DMS53 treated with DMSO at 0.1 percent for 48 hours (cell line): ENCODE results near the gene NLRP1.

Experiments
- DNase-seq: peaks from one replicate; lab custom pipeline; 2025; ENCODE audit not compliant: unreplicated experiment; lab: John Stamatoyannopoulos, UW

The NLRP1 gene

DNA sequence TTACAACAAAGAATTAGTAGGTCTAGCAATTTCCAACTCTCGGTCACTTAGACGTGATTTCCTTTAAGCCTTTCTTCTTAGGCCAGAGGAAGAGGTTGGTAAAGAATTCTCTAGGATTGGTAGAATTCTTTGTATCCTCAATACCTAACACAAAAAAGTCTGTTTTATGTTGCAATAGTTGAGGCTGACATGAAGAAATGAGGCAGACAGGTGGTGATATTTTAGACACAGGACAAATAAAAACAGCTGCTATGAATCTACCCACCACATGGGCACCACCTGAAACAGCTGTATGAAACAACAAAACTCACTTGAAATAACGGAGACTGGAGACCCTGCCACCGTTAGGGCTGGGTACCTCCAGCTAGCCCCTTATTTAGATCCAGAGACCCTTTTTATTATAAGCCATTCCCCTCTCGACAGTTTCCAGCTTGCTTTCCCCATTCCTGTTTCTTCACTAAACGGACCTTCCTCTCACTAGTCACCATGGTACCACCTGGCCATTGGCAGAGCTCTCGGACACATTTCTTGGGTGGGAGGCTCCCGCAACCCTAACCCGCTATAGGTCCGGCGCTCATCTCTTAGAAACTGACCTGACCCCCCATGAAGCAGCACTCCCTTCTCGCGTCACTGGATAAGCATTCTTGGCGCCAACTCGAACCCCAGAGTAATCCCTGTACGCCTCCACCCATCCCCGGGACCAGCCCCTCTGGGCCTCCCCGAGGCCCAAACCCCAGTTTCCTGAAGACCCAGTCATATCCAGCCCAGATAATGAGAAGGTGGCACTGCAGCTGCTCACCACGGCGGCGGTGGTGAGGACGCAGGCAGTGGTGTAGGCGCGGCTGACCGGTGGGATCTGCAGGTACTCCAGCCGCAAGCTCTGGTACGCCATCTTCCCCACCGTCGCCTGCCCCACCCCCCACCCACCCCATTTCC, 98.8 kb downstream of the NLRP1 start, which contains the start of gene DERL2:
Gene DERL2, minus strand, starts transcription at position 909 of the 936 bp plus-strand sequence. Its CDS starts 17 bp downstream, at position 892.
- DNase-seq = no peak

DNA sequence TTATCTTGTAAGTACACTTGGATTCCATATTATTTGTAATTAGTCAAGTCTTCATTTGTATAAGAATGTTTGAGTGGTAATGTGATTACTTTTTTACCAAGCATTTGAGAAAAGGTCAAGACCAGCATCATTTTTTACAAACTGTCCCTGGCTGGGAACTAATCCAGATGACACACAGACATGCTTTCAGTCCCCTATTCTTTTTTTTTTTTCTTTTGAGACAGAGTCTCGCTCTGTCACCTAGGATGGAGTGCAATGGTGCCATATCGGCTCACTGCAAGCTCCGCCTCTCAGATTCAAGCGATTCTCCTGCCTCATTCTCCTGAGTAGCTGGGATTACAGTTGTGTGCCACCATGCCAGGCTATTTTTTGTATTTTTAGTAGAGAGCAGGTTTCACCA, 102.9 kb downstream of the NLRP1 start:
- no peak for DNase-seq

DNA sequence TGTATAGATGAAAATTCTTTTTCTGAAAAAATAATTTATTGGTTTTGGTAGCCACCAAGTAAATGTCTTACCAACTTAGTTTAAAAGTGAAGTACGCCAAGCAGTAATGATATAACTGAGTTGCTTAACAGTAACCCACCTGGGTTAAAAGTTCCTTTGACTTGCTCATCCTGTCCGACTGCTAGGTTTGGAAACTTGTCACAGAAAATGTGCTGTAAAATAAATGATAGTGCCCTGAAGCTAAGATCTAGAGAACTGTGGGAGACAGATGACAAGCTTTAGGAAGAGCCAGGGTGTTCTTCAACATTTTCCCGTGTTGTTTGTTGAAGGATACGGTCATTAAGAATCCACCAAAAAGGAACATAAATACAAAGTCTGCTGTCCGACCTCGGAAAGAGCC, 103.3 kb downstream of the NLRP1 start:
- DNase-seq = no peak

DNA sequence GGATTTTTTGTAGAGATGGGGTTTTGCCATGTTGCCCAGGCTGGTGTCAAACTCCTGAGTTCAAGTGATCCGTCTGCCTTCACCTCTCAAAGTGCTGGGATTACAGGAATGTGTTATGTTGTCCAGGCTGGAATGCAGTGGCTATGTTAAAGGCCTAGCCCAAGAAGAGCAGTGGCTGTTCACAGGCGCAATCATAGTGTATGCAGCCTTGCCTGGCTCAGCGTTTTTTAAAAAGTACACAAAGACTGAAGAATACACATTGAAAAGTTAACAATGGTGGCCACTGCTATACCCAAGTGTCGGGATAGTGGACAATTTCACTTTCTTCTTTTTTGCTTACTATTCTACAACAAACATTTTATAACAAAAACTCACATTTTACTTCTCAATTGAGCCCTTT, 105.3 kb downstream of the NLRP1 start:
- no peak for DNase-seq

DNA sequence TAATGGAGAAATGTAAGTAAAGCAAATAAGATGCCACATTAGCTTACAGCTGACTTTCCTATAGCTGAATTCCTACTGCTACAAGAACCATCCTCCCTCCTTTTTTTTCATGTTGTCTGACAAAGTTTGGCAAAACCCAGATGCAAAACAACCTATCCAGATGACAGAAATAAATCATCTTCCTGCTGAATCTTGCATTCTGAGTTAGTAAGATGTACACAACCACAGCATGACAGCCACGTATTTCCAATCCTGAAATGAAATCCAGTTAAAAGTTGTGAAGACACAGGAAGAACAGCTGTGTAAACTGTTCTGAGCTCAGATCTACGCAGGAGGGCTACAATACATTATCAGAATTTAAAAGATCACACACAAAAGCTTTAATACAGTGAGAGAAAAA, 110.4 kb downstream of the NLRP1 start:
- no peak for DNase-seq

DNA sequence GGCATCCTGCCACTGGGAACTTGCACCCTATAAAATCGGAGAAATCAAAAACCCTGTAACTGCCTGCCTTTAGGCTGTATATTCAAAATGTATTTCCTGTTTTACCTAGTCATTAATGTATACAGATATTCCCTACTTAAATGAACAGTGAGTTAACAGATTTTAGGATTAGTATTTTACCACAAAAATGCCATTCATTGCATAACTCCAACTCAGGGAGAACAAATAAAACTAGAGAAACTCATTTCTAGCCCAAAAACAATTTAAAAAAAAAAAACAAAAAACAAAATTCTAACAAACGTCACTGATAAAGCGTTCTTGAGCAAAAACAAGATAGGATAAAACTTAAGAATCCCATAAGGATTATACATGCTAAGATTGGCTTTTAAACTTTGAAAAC, 111.8 kb downstream of the NLRP1 start:
- DNase-seq = no peak

DNA sequence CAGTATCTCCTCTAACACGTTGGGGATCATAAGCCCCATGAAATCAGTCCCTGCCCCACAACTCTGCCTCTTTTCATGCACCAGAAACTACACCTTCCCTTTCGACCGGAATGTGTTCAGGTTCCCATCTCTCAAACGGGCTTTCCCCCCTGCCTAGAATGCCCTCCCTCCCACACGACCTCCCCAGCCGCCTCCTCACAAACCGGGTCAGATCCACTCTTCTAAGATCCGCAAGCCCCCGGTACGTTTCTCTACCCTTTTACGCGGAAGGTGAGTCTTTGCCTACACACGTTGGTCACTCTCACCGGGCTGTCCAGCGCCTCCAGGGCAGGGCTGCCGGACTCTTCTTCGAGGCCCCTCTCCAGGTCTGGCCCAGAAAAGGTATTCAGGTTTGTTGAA, 116.2 kb downstream of the NLRP1 start:
- DNase-seq = no peak

DNA sequence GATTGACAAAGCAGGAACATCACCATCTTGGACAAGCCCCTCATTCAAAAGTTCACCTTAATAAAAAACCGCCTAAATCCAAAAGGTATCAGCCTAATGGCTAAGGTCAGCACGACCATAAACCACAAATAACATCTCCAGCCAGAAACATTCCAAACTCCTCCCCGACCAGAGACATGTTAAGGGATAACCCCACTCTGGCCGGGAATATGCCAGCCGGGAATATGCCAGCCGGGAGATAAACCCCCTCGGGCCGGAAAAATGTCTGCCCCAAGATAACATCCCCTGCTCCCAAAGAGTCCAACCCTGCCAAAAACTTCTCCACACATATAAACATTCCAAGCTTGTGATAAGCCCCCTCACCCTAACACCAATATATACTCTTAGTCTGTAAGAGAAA, 116.9 kb downstream of the NLRP1 start:
- no peak for DNase-seq

DNA sequence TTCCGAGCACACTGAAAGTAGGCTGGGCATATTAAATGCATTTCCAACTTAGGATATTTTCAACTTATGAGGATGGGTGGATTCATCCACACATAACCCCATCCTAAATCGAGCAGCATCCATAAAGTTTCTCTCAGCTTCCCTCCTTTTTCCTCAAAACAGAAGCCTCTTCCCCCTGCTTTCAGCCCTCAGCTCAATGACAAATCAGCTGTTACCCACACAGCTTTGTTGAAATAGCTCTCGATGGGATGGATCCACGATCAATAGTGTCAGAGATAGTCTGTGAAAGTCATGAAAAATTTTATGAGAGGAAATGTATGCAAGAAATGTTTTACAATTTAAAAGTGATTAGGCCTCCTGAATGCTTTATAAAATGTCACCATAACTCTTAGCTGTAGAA, 118.0 kb downstream of the NLRP1 start:
- no peak for DNase-seq

DNA sequence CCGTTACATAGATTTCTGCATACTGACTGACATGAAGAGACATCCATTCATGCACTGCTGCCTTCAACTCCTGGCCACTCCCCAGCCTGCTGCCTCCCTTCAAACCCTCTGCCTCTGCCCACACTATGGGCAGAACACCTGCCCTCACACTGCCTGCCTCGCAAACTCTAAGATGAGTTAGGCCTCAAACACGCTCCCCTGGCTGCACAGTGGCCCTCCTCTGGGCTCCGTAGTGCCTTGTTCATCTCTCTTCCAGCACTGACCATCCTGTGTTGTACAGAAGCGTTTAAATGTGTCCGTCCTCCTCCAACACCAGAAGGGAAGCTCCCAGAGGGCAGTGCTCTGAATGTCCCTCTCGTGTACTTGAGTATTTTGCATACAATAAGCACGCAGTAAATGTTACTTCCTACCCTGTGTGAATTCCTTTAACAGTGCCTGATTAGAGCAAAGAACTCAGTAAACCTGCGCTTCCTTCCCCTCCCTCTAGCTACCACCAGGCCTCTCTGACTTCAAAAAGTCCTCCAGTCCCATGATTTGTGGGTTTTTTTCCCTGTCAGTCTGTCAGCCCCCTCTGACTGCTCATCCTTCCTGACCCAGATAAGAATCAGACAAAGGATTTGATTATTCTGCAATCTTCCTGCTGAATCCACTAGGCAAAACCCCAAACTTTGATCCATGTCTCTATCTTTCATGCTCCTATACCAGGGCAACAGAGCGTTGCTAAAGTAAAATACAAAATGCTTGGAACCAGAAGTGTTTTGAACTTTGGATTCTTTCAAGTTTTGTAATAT, 119.4 kb downstream of the NLRP1 start:
- DNase-seq = no peak
